Measurements from ENCODE around the gene TMEM263.
A peak's percentile ranks its signal among the peaks of the same experiment; 100 is the strongest.
"Not testable (repeated sequence)": the region's sequence is repeated elsewhere in the genome, so short reads cannot be mapped to it uniquely, and the experiment has no call there.

The TMEM263 gene

DNA sequence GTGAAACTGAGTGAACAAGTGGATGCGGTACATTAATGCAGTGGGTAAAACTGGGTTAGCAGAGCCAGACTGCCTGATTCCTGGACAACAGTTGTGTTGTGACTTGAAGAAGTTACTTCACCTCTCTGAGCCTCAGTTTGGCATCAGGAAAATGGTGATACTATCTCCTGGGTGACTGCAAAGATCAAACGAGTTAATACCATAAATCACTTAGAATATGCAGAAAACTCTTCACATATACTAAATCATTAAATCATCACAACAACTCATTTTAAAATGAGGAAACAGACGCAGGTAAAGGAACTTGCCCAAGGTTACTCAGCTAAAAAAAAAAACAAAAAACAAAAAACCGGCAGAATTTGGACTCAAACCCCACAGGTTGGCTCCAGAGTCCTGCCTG, 30.4 kb downstream of the TMEM263 start:
- TF ChIP-seq, protein P1, sequence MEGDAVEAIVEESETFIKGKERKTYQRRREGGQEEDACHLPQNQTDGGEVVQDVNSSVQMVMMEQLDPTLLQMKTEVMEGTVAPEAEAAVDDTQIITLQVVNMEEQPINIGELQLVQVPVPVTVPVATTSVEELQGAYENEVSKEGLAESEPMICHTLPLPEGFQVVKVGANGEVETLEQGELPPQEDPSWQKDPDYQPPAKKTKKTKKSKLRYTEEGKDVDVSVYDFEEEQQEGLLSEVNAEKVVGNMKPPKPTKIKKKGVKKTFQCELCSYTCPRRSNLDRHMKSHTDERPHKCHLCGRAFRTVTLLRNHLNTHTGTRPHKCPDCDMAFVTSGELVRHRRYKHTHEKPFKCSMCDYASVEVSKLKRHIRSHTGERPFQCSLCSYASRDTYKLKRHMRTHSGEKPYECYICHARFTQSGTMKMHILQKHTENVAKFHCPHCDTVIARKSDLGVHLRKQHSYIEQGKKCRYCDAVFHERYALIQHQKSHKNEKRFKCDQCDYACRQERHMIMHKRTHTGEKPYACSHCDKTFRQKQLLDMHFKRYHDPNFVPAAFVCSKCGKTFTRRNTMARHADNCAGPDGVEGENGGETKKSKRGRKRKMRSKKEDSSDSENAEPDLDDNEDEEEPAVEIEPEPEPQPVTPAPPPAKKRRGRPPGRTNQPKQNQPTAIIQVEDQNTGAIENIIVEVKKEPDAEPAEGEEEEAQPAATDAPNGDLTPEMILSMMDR (conservative IDR thresholded peaks at IDR 0.05; ENCODE audit: low read length), result no peak
- H3K4me3 ChIP-seq (ENCODE audit: low read length), result peak overlapping the region; percentile 77
- DNase-seq (ENCODE audit: low read depth), result no peak

DNA sequence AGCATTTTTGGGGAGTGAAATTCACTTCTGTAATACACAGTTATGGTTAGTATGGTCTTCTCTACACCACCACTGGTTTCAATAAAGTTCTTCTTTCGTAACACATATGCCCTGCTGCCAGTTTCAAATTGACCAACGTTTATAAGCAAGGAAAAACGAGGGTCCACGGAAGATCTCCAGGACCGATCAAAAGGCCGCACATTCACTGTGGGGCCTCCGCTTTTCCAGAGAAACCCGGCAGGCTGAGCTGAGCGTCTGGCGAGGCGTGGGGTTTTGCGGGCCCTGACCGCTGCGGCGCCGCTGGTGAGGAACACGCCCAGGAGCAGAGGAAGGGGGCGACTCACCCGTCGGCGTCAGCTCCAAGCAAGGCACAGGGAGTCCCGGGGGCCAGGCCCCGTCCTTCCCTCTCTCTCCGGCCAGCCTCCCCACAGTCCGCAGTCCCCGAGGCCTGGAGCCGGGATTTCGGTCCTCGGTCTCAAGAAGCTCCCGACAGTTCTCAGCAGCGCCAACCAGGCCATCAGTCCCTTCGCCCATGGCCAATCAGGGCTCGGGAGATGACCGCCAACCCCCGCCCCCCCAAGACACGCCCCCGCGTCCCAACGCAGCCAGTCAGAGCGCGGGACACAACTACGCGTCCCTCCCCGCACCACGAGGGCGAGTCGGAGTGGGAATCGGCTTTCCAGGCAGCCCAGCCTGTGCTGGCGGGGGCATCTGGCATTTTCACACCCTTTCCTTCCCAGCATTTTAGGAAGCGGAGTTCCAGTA, 31.1 kb downstream of the TMEM263 start, which contains the start of gene MTERF2:
MTERF2 (minus strand) TSS at position 522 of the 765 bp plus-strand sequence. CDS start 8,432 bp downstream, outside the sequence.
- H3K4me3 ChIP-seq (ENCODE audit: low read length), result peak within 1 kb of the TSS; percentile 77
- TF ChIP-seq, protein P1 (conservative IDR thresholded peaks at IDR 0.05; ENCODE audit: low read length), result no peak
- DNase-seq (ENCODE audit: low read depth), result peak; percentile 94

DNA sequence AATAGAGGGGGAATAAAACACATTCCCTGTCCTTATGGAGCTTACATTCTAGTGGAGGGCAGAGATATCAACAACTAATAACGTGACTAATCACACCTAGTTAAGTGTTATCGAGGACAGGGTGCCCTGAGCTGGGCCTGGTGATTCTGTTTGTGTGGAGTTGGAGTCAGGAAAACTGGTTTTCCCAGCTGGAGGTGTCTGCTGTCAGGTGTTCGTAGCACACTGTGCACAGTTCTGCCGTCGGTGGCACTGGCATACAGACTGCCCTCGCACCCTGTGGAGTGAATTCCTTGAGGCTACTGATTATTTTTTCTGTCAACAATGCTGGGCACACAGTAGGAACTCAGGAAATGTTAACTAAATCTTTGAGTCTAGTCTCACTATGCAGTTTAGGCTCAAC, 32.1 kb downstream of the TMEM263 start:
- TF ChIP-seq, protein P1 (conservative IDR thresholded peaks at IDR 0.05; ENCODE audit: low read length), result no peak

DNA sequence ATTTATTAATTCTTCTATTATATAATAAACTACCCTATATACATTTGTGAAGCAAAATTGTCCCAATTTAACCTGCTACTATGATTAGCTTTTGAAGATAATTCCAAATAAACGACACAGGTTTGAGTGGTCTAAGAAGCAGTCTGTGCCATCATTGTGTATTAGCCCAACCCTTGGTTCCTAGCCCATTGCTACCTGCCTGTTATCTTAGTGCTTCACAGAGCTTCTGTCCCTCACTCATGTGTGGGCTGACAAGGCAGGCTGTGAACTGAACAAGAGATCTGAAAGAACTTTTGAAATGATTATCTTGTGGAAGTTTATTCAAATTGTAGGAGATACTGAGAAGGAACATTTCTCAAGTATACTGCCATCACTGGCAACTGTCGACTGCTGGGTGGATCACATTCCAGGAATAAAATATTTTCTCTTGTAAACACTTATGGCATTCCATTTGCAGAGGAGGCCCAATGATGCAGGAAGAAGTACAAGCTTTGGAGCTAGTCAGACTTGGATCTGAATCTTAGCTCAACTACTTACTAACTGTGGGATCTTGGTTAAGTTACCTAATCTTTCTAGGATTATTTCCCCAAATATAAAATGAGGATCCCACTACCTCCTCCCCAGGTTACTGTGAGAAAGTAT, 39.0 kb downstream of the TMEM263 start:
- TF ChIP-seq, protein P1 (conservative IDR thresholded peaks at IDR 0.05; ENCODE audit: low read length), result no peak
- no peak overlapping the region for H3K4me3 ChIP-seq (ENCODE audit: low read length)
- peak; percentile 79 for DNase-seq (ENCODE audit: low read depth)

More for the DNA sequence above, 32.1 kb downstream of the TMEM263 start:
- no peak for DNase-seq (ENCODE audit: low read depth)
- H3K4me3 ChIP-seq (ENCODE audit: low read length), result no peak overlapping the region

DNA sequence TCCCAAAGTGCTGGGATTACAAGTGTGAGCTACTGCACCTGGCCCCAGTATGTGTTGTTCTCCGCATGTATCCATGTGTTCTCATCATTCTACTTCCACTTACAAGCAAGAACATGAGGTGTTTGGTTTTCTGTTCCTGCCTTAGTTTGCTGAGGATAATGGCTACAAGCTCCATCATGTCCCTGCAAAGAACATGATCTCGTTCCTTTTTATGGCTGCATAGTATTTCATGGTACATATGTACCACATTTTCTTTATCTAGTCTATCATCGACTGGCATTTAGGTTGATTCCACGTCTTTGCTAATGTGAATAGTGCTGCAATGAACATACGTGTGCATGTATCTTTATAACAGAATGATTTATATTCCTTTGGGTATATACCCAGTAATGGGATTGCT, 40.4 kb downstream of the TMEM263 start:
- H3K4me3 ChIP-seq (ENCODE audit: low read length); DNase-seq (ENCODE audit: low read depth): not testable (repeated sequence)

DNA sequence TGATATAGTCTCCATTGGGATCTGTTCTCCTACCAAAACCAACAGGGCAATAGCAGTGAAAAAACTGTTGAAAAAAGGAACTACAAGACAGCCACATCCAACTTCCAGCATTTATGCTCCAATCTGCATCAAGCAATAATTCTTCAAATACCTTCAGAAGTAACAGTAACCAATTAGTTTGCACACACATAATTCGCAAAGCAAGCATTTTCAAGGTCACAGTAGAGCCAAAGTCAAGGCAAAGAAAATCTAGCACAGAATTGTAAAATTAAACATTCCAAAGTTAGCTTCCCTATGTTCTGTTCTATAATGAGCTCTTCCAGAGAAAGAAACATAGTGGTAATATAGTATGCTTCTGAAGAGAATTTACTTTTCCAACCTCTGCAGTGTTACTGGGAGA, 42.2 kb downstream of the TMEM263 start:
- DNase-seq (ENCODE audit: low read depth), result no peak
- H3K4me3 ChIP-seq (ENCODE audit: low read length), result no peak overlapping the region
- TF ChIP-seq, protein P1 (conservative IDR thresholded peaks at IDR 0.05; ENCODE audit: low read length), result no peak

DNA sequence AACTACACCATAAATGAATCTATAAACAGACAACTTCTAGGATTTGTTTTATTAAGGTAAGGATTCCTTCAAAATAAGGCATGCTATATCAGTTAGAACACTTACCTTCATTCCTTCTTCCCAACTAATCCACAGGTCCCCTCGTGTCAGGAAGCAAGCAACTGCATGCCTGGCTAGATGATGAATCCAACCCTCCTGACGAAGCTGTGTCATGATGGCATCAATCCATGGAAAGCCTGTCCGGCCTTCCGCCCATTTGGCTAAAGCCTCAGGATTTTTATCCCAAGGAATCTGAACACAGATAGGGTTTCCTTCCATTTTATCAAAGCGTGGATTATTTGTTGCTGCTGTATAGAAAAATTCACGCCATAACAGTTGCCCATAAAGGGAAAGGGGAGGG, 43.7 kb downstream of the TMEM263 start:
- H3K4me3 ChIP-seq (ENCODE audit: low read length), result no peak overlapping the region
- TF ChIP-seq, protein P1 (conservative IDR thresholded peaks at IDR 0.05; ENCODE audit: low read length), result no peak
- peak; percentile 54 for DNase-seq (ENCODE audit: low read depth)

DNA sequence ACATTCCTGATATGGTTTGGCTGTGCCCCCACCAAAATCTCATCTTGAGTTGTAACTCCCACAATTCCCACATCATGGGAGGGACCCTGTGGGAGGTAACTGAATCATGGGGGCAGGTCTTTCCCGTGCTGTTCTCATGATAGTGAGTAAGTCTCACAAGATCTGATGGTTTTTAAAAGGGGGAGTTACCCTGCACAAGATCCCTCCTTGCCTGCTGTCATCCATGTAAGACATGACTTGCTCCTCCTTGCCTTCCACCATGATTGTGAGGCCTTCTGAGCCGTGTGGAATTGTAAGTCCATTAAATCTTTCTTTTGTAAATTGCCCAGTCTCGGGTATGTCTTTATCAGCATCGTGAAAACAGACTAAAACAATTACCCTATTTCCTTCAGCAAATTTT, 47.0 kb downstream of the TMEM263 start:
- not testable (repeated sequence) for DNase-seq (ENCODE audit: low read depth); H3K4me3 ChIP-seq (ENCODE audit: low read length)

Measured in AG10803 (cell line).